NCI-H748 (cell line): ENCODE data around the gene ANKRD18B.
"Not testable (repeated sequence)": the region's sequence is repeated elsewhere in the genome, so short reads cannot be mapped to it uniquely, and the experiment has no call there.

ENCODE experiments used
- DNase-seq: peaks from one replicate; lab custom pipeline; 2025; ENCODE audit not compliant: unreplicated experiment; lab: John Stamatoyannopoulos, UW

The ANKRD18B gene

DNA sequence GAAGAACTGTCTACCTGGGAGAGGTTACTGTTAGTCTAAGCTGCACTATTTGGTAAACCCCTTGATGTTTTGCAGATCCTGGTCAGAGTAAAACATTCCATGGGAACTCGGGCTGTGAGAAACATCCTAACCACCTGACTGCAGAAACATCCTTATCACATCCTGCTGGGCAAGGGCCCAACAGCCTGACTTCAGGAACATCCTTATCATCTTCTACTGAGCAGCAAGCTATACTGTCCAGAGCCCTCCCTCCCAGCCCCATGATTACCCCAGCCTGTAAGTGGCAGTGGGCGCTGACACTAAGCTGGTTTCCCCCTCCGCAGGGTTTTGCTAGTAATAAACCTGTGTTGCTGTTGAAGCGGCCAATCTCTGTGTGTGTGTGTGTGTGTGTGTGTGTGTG lies 80.9 kb downstream of the ANKRD18B start:
- not testable (repeated sequence) for DNase-seq

GRCh38 chr9:33611358-33611757 lies 87.3 kb downstream of the ANKRD18B start:
- no peak for DNase-seq

DNA sequence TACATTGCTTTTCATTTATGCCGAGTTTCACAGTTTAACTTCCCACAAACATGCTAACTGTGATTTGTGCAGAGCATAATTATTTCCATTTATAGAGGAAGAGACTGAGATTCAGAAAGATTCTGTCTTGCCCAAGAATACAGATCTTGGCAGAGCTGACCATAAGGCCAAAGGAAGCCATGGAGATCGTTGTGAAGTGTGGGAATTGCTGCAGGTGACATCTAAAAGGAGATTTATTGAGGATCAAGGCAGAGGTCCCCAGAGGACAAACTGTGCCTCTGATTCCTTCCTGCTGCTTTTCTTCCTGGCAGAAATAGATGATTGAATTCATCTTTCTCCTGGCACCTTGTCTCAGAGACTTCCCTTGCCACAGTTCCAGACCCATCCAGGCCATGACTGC lies 88.4 kb downstream of the ANKRD18B start:
- DNase-seq: not testable (repeated sequence)

- no peak for DNase-seq
Measured at GRCh38 chr9:33614001-33614687, 90.1 kb downstream of the ANKRD18B start.

GRCh38 chr9:33618370-33618769 lies 94.3 kb downstream of the ANKRD18B start:
- DNase-seq: not testable (repeated sequence)

- DNase-seq: peak; percentile 47
Measured at GRCh38 chr9:33619666-33620404, 95.8 kb downstream of the ANKRD18B start.

- no peak for DNase-seq
Measured at GRCh38 chr9:33620738-33621439, 96.8 kb downstream of the ANKRD18B start.
